ENCODE data around the gene RRP15.
"Not testable (repeated sequence)": the region's sequence is repeated elsewhere in the genome, so short reads cannot be mapped to it uniquely, and the experiment has no call there.

The RRP15 gene

GRCh38 chr1:218297867-218298266, 12.8 kb downstream of the RRP15 start:
- no peak for DNase-seq

GRCh38 chr1:218298398-218298797, 13.3 kb downstream of the RRP15 start:
- no peak for DNase-seq

GRCh38 chr1:218299416-218299815, 14.3 kb downstream of the RRP15 start:
- DNase-seq = peak; percentile 31

- no peak for DNase-seq
Measured at GRCh38 chr1:218301217-218301616, 16.1 kb downstream of the RRP15 start.

GRCh38 chr1:218302155-218302554, 17.1 kb downstream of the RRP15 start:
- no peak for DNase-seq

- peak; percentile 25 for DNase-seq
Measured at GRCh38 chr1:218303176-218303879, 18.2 kb downstream of the RRP15 start.

GRCh38 chr1:218304281-218305039, 19.4 kb downstream of the RRP15 start:
- DNase-seq = peak; percentile 30

GRCh38 chr1:218305472-218306064, 20.5 kb downstream of the RRP15 start:
- DNase-seq = no peak

- peak; percentile 22 for DNase-seq
Measured at GRCh38 chr1:218312509-218312908, 27.4 kb downstream of the RRP15 start.

GRCh38 chr1:218314316-218314715, 29.2 kb downstream of the RRP15 start:
- no peak for DNase-seq

GRCh38 chr1:218315638-218316037, 30.5 kb downstream of the RRP15 start:
- DNase-seq = no peak

GRCh38 chr1:218317061-218317460, 32.0 kb downstream of the RRP15 start:
- no peak for DNase-seq

- not testable (repeated sequence) for DNase-seq
Measured at GRCh38 chr1:218320182-218320581, 35.1 kb downstream of the RRP15 start.

- no peak for DNase-seq
Measured at GRCh38 chr1:218322762-218323161, 37.7 kb downstream of the RRP15 start.

- DNase-seq = no peak
Measured at GRCh38 chr1:218323568-218324225, 38.6 kb downstream of the RRP15 start.

- no peak for DNase-seq
Measured at GRCh38 chr1:218324226-218324580, 39.1 kb downstream of the RRP15 start.

- no peak for DNase-seq
Measured at GRCh38 chr1:218328769-218329168, 43.7 kb downstream of the RRP15 start.

GRCh38 chr1:218330043-218330623, 45.0 kb downstream of the RRP15 start:
- DNase-seq = peak; percentile 29

GRCh38 chr1:218332416-218332815, 47.3 kb downstream of the RRP15 start:
- no peak for DNase-seq

- no peak for DNase-seq
Measured at GRCh38 chr1:218336328-218336727, 51.2 kb downstream of the RRP15 start.

GRCh38 chr1:218339267-218339831, 54.3 kb downstream of the RRP15 start:
- DNase-seq = peak; percentile 20

- no peak for DNase-seq
Measured at GRCh38 chr1:218341325-218341724, 56.2 kb downstream of the RRP15 start.

- no peak for DNase-seq
Measured at GRCh38 chr1:218342091-218342490, 57.0 kb downstream of the RRP15 start.

Measured in activated CD4-positive, alpha-beta T cell treated with anti-CD3 and anti-CD28 coated beads, Interleukin-10, Interleukin-2, amounts not matched to agents 100 ng/mL and 50 ng/mL, durations not matched to agents 16 hours and 8 hours (primary cell).